ENCODE measurements around the gene DNAJC6. TPM values are rescaled to one million over a fixed set of nuclear protein-coding genes. Genes with fewer than 3 reads are reported as not detected.

DNAJC6 gene
- total RNA-seq, 1 donor from 2014 or later: 3.6 TPM

Other genes with a start within 250 kb of the DNAJC6 start
- gene AK4, start 161.3 kb upstream of the DNAJC6 start, total RNA-seq: 16.6 and 23.5 TPM in 2 replicates
- 25.4 and 40.5 TPM in 2 replicates for gene LEPR, start 111.1 kb downstream of the DNAJC6 start, total RNA-seq
- 46.2 and 76.0 TPM in 2 replicates for gene LEPROT, start 111.1 kb downstream of the DNAJC6 start, total RNA-seq

Data from dermis microvascular lymphatic vessel endothelial cell (primary cell).